NCI-H146 (cell line): ENCODE measurements around the gene HDLBP.
A peak's percentile ranks its signal among the peaks of the same experiment; 100 is the strongest.
"Not testable (repeated sequence)": the region's sequence is repeated elsewhere in the genome, so short reads cannot be mapped to it uniquely, and the experiment has no call there.

Source experiments
- DNase-seq: peaks from one replicate; lab custom pipeline; 2025; lab: John Stamatoyannopoulos, UW

The HDLBP gene

DNA sequence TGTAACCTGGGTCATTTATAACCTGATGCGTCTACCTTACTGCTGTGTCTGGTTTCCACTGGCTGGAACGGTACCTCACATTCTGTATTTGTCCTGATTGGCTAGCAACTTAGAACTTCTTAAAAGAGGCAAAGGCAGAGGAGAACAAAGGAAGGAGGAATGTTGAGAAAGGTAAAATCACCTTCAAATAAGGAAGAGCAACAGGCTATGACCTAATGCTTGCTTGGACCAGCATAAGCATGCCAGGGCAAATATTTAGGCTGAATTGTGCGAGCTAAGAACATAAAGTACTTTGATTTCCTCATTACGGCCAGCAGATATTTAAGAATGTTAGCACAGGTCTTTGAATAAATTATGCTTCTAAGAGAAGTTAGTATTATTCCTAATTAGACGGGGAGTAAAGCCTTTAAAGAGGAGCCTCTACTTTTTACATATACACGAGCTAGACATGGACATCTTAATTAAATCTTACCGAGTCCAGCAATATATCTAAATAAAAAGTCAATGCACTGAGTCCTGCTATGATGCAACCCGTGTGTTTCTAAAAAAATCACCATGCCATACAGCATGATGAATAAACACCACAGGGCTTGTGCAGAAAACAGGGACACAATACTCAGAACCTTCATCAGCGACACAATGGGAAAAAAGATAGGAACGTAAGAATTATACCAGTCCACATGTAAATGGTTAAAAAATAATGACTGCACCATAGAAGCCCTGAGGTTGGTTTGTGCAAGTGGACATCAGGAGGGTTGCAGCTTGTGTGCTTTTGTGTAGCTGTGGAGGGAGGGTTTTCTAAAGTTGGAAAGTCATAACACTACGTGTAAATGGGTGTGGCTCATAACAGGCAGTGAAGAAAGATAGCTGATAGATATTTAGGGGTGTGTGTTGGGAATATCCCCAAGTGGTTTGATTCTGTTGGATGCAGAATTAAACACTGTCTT, 14.5 kb upstream of the HDLBP start:
- no peak for DNase-seq

DNA sequence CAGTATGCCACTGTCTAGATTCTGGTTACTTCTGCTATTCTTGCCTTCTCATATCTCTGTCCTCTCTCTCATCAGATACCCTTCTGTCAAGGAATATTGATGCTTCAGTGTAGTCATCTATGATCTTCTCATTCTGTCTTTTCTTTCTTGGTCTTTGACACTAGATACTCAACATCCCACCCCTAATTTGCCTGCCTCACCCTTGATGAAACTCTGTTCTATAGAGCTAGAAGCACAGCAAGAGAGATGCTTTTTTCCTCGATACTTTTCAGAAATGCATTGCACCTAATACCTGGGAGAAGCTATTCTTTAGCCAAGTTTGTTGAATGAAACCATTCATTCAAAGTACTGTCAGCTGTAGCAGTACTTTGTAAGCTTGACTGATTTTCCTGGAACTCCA, 9.8 kb upstream of the HDLBP start:
- DNase-seq, result no peak

DNA sequence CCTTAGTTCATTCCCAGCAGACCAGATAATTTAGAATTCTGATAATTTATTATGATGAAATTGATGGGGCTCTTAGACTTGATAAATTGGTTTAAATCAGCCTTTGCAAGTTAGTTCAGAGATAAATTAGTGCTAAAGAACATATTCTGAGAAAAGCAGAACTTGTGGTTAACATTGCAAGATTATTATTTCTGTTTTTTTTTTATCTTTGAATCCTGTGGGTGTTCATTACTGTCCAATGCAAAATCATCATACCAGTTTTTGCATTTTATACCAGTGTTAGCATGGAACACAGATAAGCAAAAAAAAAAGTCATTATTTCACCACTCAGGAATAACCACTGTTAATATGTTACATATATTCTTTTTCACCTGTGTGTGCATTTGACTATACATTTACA, 9.3 kb upstream of the HDLBP start:
- DNase-seq, result no peak

DNA sequence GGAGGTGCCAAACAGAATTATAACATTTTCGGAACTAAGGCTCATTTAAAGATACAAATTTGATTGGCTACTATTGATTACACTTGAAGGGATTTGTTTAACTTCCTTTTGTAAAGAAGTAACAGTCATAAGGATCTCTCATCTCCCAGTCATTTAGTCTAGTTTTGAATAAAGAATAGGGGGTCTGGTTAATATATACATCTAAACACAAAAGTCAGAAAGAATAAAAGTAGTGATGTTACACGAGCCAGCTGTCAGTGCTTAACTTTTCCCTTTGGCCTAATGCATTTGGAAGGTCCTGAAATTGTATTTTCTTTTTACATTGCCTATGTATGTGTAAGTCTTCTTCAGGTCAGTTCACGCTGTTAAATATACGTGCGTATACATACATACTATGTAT, 8.3 kb upstream of the HDLBP start:
- no peak for DNase-seq

DNA sequence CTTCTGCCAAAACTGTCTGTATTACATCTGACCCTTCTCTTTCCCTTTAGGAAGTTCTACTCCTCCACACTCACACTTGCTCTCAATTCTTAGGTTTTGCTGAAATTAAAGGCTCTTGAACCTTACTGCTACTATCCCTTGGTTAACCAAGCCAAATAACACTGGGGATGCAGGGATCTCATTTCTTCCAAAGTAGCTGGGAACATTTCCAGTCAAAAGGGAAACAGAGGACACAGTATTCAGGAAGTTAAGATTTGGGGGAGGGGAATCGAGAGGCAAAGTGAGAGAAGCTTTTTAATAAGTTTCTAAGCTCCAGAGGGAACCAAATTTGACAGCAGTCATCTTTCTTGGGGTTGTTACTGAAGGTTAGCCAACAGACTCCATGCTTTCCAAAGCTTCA, 6.4 kb upstream of the HDLBP start:
- DNase-seq, result no peak

DNA sequence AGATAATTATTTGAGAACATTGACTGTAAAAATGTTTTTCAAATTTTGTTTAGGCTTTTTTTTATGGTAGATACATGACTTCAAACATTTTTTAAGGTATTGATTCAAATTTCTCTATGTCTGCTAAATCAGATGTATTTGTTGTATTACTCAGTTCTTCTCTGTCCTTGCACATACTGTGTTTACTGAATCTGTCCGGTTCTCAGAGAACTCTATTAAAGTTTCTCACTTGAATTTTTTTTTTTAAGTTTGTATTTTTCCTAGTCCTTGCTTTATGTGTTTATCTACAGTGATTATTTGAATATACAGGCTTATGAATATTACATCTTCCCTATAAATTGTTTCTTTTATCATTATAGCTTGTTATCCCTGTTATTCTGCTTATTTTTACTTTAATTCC, 5.6 kb upstream of the HDLBP start:
- DNase-seq, result no peak

DNA sequence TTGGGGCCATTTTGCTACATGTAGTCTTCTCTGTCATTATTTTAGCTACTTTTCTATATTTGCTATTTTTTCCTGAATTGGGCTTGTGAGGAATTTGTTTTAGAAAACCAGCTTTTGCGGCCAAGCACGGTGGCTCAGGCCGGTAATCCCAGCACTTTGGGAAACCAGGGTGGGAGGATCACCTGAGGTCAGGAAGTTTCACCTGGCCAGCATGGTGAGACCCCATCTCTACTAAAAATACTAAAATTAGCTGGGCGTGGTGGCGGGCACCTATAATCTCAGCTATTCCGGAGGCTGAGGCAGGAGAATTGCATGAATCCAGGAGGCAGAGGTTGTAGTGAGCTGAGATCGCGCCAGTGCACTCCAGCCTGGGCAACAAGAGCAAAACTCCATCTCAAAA, 4.9 kb upstream of the HDLBP start:
- no peak for DNase-seq

DNA sequence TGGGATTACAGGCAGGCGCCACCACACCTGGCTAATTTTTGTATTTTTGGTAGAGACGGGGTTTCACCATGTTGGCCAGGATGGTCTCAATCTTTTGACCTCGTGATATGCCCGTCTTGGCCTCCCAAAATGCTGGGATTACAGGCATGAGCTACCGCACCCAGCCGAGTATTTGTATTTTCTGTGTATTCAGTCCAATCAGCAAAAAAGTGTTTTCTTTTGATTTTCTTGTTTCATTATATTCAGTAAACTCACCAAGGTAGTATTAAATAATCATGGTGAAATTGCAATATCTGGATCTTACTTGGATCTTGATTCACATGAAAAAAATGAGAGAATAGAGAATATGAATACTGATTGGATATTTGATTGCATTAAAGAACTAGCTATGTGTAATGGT, 3.4 kb upstream of the HDLBP start:
- not testable (repeated sequence) for DNase-seq

DNA sequence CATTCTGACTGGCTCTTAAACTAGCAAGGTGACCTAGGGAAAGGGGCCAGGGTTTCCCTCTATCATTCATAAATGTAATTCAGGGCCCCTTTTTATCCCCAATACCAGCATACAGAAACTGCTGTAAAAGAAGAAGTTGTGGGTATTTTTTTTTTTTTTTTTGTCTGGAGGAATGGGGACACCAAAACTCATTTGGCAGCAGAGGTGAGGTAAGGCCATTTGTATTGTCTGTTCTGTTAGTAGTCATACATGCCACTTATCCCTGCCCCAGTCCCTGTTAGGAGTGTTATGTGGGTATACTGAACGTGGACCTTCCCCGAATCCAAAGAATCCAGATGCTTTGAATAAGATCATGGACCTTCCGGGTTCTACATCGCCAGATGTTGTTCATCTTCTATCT, 1.9 kb upstream of the HDLBP start:
- DNase-seq, result no peak

DNA sequence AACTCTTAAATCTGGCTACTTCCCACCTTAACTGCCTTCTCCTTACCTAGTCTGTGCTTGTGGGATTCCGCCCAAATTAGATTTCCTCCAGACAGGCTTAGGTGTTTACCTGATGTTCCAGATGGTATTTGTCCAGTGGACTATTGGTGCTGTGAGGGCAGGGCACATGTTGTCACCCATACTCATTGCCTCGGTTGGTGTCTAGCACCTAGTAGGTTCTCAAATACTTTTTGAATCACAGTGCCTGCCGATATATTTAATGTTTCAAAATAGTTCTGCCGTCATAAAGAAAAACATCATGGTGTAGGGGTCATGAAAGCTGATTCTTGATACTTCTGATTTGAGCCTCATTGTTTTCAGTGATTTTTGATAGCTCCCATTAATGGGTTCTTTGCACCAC, 1.4 kb upstream of the HDLBP start:
- DNase-seq, result no peak

DNA sequence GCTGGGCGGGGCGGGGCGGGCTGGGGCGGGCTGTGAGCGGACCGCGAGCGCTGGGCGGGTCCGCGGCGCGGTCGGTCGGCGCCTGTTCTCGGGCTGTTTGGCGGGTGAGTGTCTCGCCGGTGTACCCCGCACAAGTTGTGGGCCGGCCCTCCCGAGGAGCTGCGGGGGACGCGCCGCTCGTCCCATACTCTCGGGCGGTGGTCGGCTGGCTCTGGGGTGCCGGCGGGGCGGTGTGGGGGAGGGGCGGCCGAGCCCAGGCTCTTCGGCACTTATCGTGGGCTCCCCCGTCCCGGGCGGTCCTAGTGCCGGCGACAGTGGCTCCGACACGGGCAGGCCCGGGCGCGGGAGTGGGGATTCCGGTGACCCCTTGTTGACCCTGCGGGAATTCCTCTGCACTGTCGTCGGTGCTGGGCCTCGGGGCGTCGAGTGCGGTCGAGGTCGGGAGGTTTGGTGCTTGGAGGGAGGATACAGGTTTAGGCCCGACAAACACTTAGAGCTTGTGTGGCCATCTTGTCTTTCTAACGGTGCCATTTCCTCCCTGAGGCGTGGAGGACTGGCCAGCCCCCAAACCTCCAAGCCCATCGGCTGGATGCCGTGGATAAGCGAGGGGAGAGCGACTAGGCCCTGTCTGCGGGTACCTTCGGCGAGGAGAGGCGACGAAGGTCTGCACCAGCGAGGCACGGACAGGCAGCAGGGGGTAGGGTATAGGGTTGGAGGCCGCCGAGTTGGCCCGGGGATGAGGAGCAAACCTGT, 583 bp upstream of the HDLBP start, which contains the start of gene SEPTIN2:
Gene SEPTIN2, plus strand, starts transcription at position 47 of the 753 bp plus-strand sequence. CDS start 8,308 bp downstream, outside the sequence.
- peak; percentile 59 for DNase-seq

DNA sequence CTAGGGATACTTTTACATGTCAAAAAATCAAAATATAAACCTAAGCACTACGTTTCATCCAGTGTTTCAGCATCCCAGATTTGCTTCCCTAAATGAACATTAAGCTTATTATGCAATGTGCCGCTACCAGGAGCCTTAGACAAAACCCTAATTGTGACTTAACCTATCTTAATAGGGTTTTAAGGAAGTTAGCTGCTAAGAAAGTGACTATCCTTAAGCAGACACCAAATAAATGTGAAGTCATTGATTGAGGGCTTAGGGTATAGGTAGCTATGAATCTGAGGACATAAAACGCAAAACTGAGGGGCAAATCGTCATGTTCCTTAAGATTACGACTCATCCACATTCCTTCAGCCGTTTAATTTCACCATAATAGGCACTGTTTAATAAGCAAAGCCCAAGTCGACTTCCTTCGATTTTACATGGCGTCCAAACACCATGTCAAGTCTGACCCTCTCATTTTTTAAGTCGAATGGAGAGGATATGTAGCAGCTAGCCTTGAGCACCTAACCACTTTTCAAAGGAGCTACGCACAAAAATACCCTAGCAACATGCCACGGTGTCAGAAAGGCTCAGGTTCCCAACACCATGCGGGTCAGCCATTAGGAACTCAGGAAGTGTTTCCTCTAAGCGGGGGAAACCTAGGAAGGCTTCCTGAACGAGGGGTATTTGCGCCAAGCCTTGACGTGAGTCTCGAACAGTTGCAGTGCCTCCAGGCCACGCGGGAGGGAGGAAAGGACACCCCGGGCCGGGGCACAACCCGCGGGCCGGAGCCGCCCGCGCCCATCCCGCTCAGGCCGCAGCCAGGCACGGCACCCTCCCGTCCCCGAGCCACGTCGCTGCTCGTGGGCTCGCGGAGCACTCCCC, 1.0 kb downstream of the HDLBP start:
- peak; percentile 54 for DNase-seq

DNA sequence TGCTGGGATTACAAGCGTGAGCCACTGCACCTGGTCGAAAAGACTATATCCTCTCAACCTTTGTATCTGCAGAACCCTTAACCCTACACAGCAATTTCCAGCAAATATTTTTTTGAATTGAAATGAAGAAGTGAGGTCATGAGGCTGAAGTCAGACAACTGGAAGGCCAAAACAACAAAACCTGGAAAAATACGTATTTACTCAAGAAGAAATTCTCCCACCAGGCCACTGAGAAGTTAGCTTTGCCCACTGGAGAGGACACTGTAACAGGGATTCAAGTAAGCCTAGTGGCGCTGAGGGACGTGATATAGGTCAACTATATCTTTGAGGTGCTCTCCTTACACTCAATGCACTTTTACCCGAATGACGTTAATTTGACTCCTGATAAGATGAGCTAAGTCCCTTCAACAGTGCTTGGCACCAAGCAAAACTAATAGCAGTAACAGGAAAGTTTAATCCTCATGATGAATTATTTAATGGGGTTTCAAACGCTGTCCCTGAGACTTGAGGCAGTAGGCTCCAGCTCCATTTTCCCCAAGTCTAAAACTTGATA, 1.9 kb downstream of the HDLBP start:
- no peak for DNase-seq

DNA sequence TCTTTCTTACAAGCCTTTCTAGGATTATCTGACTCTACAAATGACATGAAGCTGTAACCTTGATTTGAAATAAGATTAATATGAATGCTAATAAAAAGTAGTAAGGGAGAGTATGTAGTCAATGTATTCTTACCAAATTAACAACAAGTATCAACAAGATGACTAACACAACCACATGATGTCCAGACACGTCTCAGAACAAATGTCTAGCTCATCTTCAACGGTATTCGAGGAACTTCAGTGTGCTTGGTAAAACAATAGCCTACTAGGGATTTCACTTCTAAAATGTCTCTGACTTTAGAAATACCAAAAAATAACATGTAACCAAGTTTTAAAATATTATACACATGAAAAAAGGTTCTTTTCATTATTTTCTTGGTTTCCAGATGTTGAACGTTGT, 3.4 kb downstream of the HDLBP start:
- no peak for DNase-seq

DNA sequence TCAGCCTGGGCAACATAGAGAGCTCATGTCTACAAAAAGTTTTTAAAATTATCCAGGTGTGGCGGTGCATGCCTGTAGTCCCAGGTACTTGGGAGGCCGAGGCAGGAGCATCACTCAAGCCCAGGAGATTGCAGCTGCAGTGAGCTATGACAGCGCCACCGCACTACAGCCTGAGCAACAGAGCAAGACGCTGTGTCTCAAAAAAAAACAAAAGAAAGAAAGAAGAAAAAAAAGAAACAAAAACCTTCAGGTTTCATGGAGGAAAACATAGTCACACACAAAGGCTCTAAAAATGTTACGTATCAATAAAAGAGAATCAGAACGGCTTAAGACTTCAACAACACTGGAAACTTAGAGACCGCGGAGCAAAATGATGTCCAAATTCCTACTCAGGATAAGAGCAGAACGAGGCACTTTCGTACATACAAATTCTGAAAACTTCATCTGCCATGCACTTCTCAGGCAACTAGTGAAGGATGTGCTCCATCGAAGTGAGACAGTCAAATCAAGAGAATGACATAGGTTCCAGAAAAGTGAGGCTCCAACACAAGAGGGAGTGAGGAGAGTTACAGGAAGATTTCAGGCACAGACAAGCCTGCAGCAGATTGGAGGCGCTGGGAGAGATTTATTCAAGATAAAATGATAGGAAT, 4.4 kb downstream of the HDLBP start:
- no peak for DNase-seq

DNA sequence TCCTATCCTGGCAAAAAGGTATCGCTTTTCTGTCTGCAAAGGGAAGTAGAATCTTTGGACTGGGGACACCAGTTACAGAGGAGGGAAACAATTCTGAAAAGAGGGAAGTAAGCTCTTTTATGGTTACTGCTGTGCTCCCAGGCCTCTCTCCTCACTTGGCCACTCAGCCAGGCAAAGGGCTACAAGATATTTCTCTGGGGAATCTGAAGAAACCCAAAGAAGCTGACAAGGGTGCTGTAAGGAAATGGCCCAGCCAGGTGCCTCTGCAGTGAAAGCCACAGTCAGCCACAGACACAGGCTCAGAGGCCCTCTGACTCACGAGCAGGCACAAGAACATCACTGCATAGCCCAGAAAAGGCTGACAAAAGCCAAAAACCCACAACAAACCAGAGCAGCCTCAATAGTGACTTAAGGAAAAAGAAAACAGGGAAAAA, 5.8 kb downstream of the HDLBP start:
- DNase-seq, result no peak

DNA sequence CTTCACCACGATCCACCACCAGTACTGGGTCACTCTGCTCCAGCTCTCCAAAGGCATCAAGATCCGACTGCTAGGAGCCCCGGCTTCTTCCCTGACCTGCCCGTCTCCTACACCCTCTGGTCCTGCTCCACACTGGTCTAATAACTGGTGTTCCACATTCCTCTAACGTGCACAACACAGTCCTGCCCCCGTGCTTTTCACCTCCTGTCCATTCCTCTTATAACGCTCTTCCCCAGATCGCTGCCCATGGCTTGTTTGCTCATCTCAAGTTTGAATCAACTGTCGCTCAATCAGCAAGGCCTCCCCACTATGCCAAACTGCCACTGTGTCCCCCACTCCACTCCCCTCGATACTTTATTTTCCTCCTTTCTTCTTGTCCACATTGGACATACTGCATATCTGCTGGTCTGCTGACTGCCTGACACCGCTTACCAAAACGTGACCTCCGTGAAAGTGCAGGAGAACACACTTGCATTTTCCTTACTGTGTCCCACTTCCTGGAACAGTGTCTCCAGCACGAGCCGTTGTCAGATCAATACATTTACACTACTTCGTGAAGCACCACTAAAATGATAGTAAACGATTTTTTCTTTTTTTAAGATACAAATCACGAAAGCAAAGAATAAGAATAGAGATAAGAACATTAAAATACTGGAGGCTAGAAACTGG, 6.5 kb downstream of the HDLBP start:
- no peak for DNase-seq

DNA sequence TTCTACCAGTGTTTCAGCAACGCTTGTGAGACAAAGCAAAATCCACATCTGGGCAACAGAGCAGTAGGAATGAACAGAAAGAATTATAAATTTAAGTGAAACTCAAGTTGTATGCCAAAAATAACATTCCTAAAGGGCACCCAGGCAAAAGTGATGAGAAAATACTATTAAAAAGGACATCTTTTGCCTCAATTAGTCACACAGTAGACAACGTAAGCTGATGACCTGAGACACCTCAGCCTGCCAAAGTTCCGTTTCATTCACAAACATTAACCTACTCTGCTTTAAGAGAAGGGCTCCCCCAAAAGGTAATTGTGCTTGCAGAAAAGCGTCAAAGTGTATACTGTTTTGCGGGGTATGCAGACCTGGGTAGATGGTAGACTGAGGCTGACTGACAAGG, 7.2 kb downstream of the HDLBP start:
- no peak for DNase-seq

DNA sequence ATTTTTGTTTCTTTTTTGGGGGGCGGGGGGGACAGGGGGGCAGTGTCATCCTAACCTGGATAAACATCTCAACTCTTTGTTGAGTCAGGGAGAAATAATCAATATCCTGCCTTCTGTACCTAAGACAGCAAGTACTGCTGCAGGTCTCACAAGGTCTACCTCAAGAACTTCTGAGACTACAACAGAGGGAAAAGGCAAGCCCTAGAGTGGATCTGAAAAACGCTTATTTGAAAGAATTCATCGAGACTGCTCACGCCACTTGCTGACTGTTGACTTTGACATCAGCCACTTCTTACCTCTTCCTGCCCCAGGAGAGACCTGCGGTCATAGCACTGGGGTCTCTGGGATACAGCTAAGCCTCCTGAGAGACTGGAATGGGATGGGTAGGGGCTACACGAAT, 8.4 kb downstream of the HDLBP start:
- no peak for DNase-seq

DNA sequence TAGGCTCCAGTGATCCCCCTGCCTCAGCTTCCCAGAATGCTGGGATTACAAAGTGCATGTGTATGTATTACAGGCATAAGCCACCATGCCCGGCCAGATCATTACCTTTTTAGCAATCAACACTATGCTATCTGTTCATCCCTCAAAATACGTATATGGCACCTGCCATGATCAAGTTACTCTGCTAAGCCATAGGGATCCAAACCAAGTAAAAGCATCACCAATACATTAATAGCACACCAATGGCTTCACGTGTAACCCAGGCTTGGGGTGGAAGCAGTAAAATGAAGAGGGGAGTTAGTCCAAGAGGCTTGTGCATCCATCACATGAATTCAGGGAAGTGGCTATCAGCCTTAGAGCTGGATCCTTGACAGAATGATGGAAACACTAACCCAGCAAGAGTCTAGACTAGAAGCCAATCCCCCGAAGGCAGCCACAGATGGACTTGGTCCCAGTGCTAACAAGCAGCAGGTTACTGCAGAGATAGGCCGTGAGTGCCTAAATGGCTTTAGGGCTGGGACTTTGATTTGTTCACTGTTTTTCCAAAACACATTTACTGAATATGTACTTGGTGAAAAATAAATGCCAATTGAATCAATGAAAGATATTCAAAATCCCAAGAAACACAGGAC, 11.3 kb downstream of the HDLBP start:
- DNase-seq, result no peak
